ENCODE results near the gene KDM5A.

- no peak for TF ChIP-seq CTCF (IDR thresholded peaks at IDR 0.05 in 4 of 5, conservative IDR thresholded peaks at IDR 0.05 in 1 of 5)
- no peak for TF ChIP-seq POLR2A (IDR thresholded peaks at IDR 0.05)
Measured at GRCh38 chr12:288687-289086, 100.4 kb downstream of the KDM5A start.
